HCT116 (cell line): ENCODE results near the gene RPH3AL.

ENCODE experiments used
- EGR1 ChIP-seq: IDR thresholded peaks from 2 replicates; pipeline ENCODE4 v1.6.1; 2012; ENCODE audit warnings: low read depth
- POLR2AphosphoS5 ChIP-seq: IDR thresholded peaks from 2 replicates; pipeline ENCODE4 v1.6.1; 2011; ENCODE audit warnings: mild to moderate bottlenecking, low read depth, low read length, moderate library complexity

DNA sequence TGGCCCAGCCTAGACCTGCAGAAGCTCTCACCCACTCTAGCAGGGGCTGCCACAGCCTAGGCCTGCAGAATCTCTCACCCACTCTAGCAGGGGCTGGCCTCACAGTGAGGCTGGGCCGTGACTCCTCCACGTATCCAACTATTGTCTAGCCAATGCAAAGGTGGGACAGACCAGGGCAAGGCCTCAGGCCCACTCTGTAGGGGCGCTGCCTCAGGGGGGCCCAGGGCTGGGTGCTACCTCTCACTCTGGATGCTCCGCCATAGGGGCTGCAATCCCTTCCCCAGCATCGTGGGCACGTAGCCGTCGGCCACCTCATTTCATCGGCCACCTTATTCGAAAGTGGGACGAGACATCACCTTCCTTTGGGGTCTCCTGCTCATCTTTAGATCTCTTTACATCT lies 51.7 kb downstream of the RPH3AL start:
- no peak for TF ChIP-seq EGR1
- TF ChIP-seq POLR2AphosphoS5: no peak
